ENCODE data around the gene CCL4L2. TPM values are rescaled to one million over a fixed set of nuclear protein-coding genes. Genes with fewer than 3 reads are reported as not detected.
"Not testable (repeated sequence)": the region's sequence is repeated elsewhere in the genome, so short reads cannot be mapped to it uniquely, and the experiment has no call there.

Gene CCL4L2
- total RNA-seq, 1 experiment from 2014 or later: not detected

DNA sequence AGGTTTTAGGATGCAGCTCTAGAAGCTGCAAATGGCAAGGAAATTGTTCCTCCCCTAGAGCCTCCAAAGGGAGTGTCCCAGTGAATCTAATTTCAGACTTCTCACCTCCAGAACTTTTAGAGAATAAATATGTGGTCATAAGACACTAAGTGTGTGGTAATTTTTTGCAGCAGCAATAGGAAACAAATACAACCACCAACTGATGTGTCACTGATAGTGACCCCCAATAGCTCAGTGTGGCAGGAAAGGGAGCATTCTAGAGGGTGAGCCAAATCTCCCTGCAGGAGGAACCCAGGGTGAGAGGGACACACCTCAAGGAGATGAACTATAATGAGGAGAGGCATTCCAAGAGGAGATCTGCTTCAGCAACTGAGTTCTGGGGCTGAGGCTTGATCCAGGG, 4.1 kb downstream of the CCL4L2 start:
- H3K9me3 Mint-ChIP-seq: peaks cover 25% of the 10 kb centered on the region
- H3K4me1 Mint-ChIP-seq: peaks cover 2% of the 10 kb centered on the region; the same call in 1 of the 2 replicates
- TF ChIP-seq, protein P1, sequence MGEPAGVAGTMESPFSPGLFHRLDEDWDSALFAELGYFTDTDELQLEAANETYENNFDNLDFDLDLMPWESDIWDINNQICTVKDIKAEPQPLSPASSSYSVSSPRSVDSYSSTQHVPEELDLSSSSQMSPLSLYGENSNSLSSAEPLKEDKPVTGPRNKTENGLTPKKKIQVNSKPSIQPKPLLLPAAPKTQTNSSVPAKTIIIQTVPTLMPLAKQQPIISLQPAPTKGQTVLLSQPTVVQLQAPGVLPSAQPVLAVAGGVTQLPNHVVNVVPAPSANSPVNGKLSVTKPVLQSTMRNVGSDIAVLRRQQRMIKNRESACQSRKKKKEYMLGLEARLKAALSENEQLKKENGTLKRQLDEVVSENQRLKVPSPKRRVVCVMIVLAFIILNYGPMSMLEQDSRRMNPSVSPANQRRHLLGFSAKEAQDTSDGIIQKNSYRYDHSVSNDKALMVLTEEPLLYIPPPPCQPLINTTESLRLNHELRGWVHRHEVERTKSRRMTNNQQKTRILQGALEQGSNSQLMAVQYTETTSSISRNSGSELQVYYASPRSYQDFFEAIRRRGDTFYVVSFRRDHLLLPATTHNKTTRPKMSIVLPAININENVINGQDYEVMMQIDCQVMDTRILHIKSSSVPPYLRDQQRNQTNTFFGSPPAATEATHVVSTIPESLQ (CRISPR knock-in tag; IDR thresholded peaks at IDR 0.05): no peak
- TF ChIP-seq SOX15 (CRISPR knock-in tag; IDR thresholded peaks at IDR 0.05): no peak
- ChIA-PET POLR2A (no interaction called here), CTCF (no interaction called here)
- H3K27me3 Mint-ChIP-seq (ENCODE audit: low read depth): peaks cover 4% of the 10 kb centered on the region
- ATAC-seq (no peak), DNase-seq (ENCODE audit: low spot score) (no peak)
- no peak overlapping the region for H3K4me3 Mint-ChIP-seq
- H3K36me3 Mint-ChIP-seq: peaks cover 16% of the 10 kb centered on the region
- H3K27ac Mint-ChIP-seq: no peak overlapping the region

DNA sequence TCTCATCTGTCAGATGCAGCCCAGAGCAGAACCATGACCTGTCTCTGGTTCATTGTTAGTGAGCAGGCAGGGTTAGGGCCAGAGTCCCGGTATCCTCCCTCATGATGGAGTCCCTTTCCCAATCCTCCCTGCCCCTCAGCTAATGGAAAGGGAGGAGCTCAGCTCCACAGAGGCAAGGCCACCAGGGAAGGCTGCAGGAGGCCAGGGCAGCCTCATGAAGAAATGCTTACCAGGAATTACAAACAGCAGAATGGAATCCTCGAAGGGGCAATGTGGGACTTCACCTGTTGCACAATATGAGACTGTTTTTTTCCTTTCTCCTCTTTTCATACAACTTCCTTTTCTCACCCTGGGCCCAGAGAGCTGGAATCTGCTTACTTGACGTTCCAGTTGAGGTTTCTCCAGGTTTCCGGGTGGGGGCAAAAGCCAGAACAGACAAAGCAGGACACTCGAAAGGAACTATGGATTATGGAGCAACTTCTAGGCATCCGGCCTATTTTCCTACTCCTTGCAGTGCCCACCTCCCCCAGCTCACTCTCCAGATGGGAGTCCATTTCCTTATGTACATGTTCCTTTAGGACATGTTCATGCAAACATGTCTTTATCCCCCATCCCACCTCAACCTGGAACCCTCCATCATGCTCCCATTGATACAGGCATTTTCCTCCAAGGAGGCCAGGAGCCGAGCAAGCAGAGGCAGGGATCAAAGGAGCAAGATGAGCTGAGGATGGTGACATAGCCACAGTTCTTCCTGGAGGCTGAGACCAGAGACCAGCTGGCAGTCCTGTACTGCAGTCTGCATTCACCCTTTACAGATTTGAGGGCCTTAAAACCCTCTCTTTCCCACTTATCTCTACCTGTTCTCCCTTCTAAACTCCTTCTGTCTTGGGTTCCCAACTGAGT, 4.8 kb downstream of the CCL4L2 start:
- H3K4me3 Mint-ChIP-seq; H3K27ac Mint-ChIP-seq; DNase-seq (ENCODE audit: low spot score); CTCF ChIA-PET; ATAC-seq; H3K27me3 Mint-ChIP-seq (ENCODE audit: low read depth); H3K4me1 Mint-ChIP-seq: not testable (repeated sequence)
- POLR2A ChIA-PET: interaction anchor here (0.8 kb wide), 1 partner anchor 33 kb away, joined by 3 read pairs; no protein-coding TSS in a partner anchor
- Mint-ChIP-seq H3K36me3 (peaks cover 16% of the 10 kb centered on the region), H3K9me3 (peaks cover 30% of the 10 kb centered on the region)

DNA sequence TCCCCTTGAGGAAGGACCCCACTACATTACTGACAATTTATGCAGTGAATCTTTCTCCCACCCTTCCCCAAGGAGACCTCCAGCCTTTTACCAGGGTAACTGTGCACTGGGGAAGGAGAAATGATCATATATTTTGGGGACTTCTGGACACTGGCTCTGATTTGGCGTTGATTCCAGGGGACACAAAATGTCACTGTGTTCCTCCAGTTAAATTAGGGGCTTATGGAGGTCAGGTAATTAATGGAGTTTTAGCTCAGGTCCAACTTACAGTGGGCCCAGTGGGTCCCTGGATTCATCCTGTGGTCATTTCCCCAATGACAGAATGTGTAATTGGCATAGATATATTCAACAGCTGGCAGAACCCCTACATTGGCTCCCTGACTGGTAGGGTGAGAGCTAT, 8.7 kb downstream of the CCL4L2 start:
- DNase-seq (ENCODE audit: low spot score); H3K27ac Mint-ChIP-seq; ATAC-seq; H3K27me3 Mint-ChIP-seq (ENCODE audit: low read depth); H3K4me1 Mint-ChIP-seq; H3K4me3 Mint-ChIP-seq; POLR2A ChIA-PET; CTCF ChIA-PET: not testable (repeated sequence)
- Mint-ChIP-seq H3K36me3 (peaks cover 16% of the 10 kb centered on the region), H3K9me3 (peaks cover 30% of the 10 kb centered on the region)

DNA sequence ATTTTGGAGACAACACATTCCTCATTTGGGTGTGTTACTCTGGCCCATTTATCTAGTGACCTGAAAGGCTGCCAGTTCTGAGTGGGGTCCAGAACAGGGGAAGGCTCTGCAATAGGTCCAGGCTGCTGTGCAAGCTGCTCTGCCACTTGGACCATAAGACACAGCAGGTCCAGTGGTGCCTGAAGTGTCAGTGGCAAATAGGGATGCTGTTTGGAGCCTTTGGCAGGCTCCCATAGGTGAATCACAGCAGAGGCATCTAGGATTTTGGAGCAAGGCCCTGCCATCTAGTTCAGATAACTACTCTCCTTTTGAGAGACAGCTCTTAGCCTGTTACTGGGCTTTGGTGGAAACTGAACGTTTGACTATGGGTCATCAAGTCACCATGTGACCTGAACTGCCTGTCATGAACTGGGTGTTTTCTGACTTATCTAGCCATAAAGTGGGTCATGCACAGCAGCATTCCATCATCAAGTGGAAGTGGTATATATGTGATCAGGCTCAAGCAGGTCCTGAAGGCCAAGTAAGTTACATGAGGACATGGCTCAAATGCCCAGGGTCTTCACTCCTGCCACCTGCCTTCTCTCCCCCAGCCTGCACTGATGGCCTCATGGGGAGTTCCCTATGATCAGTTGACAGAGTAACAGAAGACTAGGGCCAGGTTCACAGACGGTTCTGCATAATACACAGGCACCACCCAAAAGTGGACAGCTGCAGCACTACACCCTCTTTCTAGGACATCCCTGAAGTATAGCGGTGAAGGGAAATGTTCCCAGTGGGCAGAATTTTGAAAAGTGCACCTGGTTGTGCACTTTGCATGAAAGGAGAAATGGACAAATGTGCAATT, 10.1 kb downstream of the CCL4L2 start:
- POLR2A ChIA-PET; H3K4me3 Mint-ChIP-seq; H3K27ac Mint-ChIP-seq; DNase-seq (ENCODE audit: low spot score); CTCF ChIA-PET; ATAC-seq; H3K27me3 Mint-ChIP-seq (ENCODE audit: low read depth); H3K4me1 Mint-ChIP-seq: not testable (repeated sequence)
- Mint-ChIP-seq H3K9me3 (peaks cover 30% of the 10 kb centered on the region), H3K36me3 (peaks cover 16% of the 10 kb centered on the region)

DNA sequence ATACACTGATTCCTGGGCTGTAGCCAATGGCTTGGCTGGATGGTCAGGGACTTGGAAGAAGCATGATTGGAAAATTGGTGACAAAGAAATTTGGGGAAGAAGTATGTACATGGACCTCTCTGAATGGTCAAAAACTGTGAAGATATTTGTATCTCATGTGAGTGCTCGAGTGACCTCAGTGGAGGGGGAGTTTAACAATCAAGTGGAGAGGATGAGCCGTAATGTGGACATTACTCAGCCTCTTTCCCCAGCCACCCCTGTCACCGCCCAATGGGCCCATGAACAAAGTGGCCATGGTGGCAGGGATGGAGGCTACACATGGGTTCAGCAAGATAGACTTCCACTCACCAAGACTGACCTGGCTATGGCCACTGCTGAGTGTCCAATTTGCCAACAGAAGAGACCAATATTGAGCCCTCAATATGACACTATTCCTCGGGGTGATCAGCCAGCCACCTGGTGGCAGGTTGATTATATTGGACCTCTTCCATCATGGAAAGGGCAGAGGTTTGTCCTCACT, 10.8 kb downstream of the CCL4L2 start:
- H3K27ac Mint-ChIP-seq; DNase-seq (ENCODE audit: low spot score); POLR2A ChIA-PET; H3K4me3 Mint-ChIP-seq; H3K4me1 Mint-ChIP-seq; ATAC-seq; H3K27me3 Mint-ChIP-seq (ENCODE audit: low read depth); CTCF ChIA-PET: not testable (repeated sequence)
- Mint-ChIP-seq H3K9me3 (peaks cover 30% of the 10 kb centered on the region), H3K36me3 (peaks cover 16% of the 10 kb centered on the region)
- TF ChIP-seq ZNF232 (CRISPR knock-in tag; IDR thresholded peaks at IDR 0.05): 0 out of 2 replicates have a peak, but pooled peaks have one; percentile 34

DNA sequence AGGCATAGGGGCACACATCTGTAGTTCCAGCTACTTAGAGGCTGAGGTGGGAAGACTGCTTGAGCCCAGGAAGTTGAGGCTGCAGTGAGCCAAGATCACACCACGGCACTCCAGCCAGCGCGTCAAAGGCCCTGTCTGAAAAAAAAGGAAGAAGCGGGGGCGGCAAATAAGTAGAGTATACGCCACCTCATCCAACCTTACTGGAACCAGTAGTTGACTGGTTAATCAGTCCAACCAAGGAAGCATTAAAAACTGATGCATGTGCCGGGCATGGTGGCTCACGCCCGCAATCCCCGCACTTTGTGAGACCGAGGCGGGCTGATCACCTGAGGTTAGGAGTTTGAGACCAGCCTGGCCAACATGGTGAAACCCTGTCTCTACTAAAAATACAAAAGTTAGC, 12.1 kb downstream of the CCL4L2 start:
- H3K4me1 Mint-ChIP-seq; POLR2A ChIA-PET; H3K27me3 Mint-ChIP-seq (ENCODE audit: low read depth); H3K27ac Mint-ChIP-seq; CTCF ChIA-PET; ATAC-seq; H3K4me3 Mint-ChIP-seq; DNase-seq (ENCODE audit: low spot score): not testable (repeated sequence)
- Mint-ChIP-seq H3K36me3 (peaks cover 12% of the 10 kb centered on the region), H3K9me3 (peaks cover 25% of the 10 kb centered on the region)

DNA sequence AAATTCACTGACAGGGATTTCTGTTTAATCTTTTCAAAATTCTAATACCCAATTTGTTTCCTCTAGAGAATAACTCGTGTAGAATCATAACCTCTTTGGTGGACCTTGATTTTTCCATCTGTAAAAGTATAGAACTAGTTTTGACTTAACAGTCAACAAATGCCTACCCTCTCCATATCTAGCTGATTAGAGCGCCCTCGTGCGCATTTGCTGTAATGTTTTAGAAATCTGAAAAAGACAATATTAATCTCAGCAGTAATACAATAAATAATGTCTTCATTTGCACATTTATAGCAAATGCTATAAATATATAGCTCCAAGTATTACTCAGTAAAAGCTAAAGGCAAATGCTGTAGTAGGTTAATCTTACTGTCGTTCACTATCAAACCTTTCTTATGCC, 18.8 kb downstream of the CCL4L2 start:
- H3K4me1 Mint-ChIP-seq; H3K36me3 Mint-ChIP-seq; POLR2A ChIA-PET; H3K27ac Mint-ChIP-seq; H3K4me3 Mint-ChIP-seq; CTCF ChIA-PET; ATAC-seq; H3K27me3 Mint-ChIP-seq (ENCODE audit: low read depth); H3K9me3 Mint-ChIP-seq: not testable (repeated sequence)
- DNase-seq (ENCODE audit: low spot score): peak; percentile 36

DNA sequence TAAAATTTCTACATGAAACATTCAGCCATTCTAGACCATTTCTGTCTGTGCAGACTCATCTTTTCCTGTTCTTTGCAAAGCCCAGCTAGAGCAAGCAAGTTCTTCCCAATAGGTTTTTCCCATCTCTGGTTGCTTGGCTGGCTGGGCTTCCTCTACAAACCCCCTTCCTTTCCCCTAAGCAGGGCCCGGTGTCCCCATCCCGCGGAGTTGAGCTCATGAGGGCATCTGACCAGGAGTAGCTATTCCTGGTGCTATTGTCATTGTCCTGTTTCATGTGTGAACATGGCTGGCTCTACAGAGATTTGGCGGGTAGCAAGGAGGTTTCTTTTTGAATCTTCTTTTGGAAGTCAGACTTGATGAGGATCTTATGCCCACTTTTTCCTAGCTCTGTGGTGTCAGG, 31.2 kb downstream of the CCL4L2 start:
- ATAC-seq; DNase-seq (ENCODE audit: low spot score); H3K27ac Mint-ChIP-seq; H3K36me3 Mint-ChIP-seq; H3K9me3 Mint-ChIP-seq; H3K4me3 Mint-ChIP-seq; H3K27me3 Mint-ChIP-seq (ENCODE audit: low read depth); CTCF ChIA-PET; H3K4me1 Mint-ChIP-seq; POLR2A ChIA-PET: not testable (repeated sequence)
